Glomerular visceral epithelial cell (primary cell): ENCODE data around the gene CAB39.
"Not testable (repeated sequence)": the region's sequence is repeated elsewhere in the genome, so short reads cannot be mapped to it uniquely, and the experiment has no call there.

Source experiments
- DNase-seq: peaks from one replicate; pipeline ENCODE4 v3.0.0-alpha.2; 2016; ENCODE audit errors: extremely low spot score

The CAB39 gene

GRCh38 chr2:230715201-230715600, 2.6 kb downstream of the CAB39 start:
- no peak for DNase-seq

- no peak for DNase-seq
Observed at GRCh38 chr2:230716588-230716987, 3.9 kb downstream of the CAB39 start.

DNA sequence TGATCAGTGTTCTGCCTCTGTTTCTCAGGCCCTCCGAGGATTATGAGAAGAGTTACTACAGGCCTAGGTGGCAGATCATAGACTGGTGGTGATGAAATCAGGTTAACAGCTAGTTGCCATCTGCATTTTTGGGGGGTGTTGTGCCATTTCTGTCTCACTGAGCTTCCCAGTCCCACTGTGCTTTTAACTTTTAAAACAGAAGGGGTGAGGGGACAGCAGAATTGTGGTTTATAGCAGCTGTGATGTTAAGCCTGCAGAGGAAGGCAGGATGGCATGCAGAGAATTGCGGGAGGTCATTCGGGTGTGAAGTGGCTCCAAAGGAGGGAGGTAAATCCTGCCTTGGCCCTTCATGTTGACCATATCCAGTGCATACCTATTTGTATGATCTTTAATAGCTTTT, 5.0 kb downstream of the CAB39 start:
- peak; percentile 91 for DNase-seq

GRCh38 chr2:230719340-230719739, 6.7 kb downstream of the CAB39 start:
- DNase-seq, result no peak

DNA sequence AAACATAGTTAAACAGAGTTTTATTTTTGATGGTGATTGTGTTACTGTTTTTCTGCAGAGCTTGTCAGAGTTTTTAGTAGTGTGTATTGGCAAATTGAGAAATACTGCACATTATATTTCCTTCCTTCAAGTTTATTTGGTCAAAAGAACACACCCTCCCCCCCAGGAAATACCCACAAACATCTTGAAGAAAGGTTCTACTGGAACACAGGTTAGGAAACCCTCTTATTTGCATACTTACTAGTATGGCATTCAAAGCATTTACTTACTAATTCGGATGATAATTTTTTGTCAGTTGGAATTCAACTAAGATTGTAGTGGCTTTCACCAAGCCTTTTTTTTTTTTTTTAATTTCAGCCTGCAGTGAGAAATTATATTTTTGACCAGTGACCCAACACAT, 9.1 kb downstream of the CAB39 start:
- no peak for DNase-seq

DNA sequence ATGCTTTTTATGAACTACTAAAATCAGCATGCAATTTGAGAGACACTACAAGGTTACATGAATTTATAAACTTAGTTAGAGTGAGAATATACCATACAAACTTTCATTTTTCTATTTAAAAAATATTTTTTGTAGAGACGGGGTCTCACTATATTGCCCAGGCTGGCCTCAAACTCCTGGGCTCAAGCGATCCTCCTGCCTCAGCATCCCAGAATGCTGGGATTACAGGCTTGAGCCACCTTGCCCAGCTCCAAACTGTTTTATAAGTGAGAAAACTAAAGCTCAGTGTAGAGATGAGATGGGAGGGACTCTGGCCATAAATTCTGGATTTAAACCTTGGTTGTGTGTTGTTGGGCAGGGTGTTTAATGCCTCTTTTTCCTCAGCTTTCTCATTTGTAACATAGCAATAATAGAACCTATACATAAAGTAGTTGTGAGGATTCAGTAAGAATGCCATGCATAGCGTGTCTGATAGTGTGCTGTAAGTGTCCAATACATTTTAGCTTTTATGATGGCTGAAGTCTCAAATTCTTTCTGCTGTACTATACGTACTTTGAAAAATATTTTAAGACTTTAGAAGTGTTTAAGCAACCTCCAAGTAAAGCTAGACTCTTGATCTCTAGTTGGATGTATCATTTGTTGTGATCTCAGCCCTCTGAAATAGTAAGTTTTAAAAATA, 9.7 kb downstream of the CAB39 start:
- no peak for DNase-seq

GRCh38 chr2:230723363-230723762, 10.7 kb downstream of the CAB39 start:
- DNase-seq, result no peak

DNA sequence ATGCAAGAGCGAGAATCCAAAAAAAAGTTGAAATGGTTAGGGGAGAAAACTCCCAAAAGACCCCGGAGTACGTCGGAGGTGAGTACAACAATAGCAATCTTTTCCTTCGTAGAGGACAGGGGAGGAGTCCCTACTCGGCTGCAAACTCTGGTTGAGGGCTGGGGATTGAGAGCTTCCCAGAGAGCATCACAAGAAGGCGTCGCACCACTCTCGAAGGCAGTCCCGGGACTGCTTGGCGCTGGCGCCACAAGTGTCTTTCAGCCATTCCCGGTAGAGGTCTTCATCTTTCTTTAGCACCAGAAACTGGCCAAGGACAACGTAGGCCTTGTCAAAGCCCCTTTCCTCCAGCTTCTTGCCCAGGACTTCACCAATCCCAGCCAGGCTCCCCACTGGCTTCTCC, 12.3 kb downstream of the CAB39 start:
- not testable (repeated sequence) for DNase-seq

GRCh38 chr2:230731512-230731911, 18.9 kb downstream of the CAB39 start:
- DNase-seq, result no peak

- DNase-seq, result no peak
Observed at GRCh38 chr2:230732914-230733401, 20.3 kb downstream of the CAB39 start.

GRCh38 chr2:230734247-230735175, 21.9 kb downstream of the CAB39 start:
- no peak for DNase-seq

- DNase-seq, result no peak
Observed at GRCh38 chr2:230735884-230736283, 23.2 kb downstream of the CAB39 start.

DNA sequence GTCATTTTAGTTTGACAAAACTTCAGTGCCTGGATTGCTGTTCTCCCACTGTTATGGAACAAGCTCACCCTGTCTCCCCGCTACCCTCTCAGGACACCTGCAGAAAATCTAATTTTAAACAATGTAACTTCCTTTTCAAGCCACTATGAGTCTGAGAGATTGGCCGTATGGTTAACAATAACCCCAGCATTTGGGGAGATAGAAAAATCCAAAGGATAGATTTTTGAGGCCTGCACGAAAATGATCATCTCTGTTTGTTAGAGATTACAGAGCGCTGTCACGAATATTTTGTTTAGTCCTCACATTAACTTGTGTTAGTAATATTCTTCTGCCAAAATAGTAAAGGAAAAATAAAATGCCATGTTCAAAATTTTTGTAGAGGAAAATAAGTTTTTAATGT, 24.7 kb downstream of the CAB39 start:
- no peak for DNase-seq

GRCh38 chr2:230737791-230738226, 25.2 kb downstream of the CAB39 start:
- DNase-seq, result peak; percentile 37

GRCh38 chr2:230738391-230738811, 25.8 kb downstream of the CAB39 start:
- no peak for DNase-seq

GRCh38 chr2:230738924-230739323, 26.3 kb downstream of the CAB39 start:
- DNase-seq, result no peak

- no peak for DNase-seq
Observed at GRCh38 chr2:230739961-230740360, 27.3 kb downstream of the CAB39 start.

DNA sequence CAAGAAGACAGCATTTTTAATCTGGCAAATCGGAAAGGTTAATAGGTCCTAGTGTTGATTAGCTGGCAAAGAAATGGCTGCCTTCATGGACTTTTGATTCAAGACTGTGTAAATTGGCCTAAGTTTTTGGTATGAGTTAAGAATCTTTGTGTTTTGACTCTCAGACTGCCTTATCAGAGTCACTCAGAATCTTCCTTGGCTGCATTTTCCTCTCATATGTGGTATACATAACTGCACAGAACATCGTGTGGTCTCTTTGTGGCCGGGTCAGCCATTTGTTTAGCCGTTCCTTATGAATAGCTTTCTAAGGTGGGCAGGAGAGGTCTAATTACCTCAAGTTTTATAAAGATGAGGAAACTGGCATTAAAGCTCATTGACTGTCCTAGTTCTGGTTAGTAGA, 30.1 kb downstream of the CAB39 start:
- DNase-seq, result no peak

GRCh38 chr2:230746213-230746612, 33.6 kb downstream of the CAB39 start:
- DNase-seq, result no peak

- no peak for DNase-seq
Observed at GRCh38 chr2:230748087-230748486, 35.4 kb downstream of the CAB39 start.

DNA sequence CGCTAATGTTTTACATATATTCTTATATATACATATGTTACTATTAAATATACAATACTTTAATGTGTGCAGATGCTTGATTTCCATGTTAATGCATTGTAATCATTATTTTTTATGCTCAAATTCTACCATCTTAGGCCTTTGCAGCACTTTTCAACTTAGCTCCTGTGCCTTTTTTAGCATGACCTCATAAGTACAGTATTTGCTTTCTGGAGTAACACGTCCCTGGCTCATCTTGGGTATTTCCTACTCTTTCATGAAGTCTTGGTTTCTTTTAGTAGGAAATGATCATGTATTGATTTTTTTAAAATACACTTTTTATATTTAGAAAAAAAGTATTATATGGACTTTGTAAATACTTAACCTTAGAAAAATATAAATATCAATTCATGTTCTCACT, 36.5 kb downstream of the CAB39 start:
- DNase-seq, result no peak

DNA sequence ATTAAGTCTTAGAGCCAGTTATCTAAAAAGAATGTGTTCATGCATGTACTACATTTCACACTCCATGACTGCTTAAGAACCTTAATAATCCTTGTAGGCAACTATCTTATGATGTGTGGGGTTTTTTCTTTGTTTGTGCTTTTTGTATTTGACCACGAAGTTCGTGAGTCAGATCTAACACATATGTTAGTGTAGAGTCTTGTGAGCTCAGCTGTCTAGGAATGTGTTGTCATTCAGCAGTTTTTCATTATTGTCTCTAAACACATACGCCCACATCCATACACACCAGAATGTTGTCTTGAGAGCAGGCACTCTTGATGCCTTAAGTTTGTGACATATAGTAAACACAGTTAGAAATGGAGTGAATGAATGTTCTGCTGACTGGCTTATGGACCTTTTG, 38.4 kb downstream of the CAB39 start:
- peak; percentile 49 for DNase-seq

DNA sequence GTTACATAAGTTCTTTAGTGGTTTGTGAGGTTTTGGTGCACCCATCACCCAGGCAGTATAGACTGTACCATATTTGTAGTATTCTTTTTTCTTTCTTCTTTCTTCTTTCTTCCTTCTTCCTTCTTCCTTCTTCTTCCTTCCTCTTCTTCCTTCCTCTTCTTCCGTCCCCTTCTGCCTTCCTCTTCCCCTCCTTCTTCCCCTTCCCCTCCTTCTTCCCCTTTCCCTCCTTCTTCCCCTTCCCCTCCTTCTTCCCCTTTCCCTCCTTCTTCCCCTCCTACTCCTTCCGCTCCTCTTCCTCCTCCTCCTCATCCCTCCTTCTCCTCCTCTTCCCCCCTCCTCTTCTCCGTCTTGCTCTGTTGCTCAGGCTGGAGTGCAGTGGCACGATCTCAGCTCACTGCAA, 41.6 kb downstream of the CAB39 start:
- DNase-seq, result no peak
